ENCODE measurements around the gene ABHD10.

GRCh38 chr3:112018712-112019111 lies 39.9 kb downstream of the ABHD10 start:
- TF ChIP-seq CTCF (IDR thresholded peaks at IDR 0.05) (no peak), POLR2A (IDR thresholded peaks at IDR 0.05) (no peak)
